ENCODE data around the gene HACD2.

- TF ChIP-seq, protein P1, sequence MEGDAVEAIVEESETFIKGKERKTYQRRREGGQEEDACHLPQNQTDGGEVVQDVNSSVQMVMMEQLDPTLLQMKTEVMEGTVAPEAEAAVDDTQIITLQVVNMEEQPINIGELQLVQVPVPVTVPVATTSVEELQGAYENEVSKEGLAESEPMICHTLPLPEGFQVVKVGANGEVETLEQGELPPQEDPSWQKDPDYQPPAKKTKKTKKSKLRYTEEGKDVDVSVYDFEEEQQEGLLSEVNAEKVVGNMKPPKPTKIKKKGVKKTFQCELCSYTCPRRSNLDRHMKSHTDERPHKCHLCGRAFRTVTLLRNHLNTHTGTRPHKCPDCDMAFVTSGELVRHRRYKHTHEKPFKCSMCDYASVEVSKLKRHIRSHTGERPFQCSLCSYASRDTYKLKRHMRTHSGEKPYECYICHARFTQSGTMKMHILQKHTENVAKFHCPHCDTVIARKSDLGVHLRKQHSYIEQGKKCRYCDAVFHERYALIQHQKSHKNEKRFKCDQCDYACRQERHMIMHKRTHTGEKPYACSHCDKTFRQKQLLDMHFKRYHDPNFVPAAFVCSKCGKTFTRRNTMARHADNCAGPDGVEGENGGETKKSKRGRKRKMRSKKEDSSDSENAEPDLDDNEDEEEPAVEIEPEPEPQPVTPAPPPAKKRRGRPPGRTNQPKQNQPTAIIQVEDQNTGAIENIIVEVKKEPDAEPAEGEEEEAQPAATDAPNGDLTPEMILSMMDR (IDR thresholded peaks at IDR 0.05; ENCODE audit: extremely low read depth in 1 of 2, insufficient read depth in 1 of 2, low read depth in 1 of 2, low read length in 2 of 2), result no peak
- TF ChIP-seq POLR2AphosphoS5 (IDR thresholded peaks at IDR 0.05; ENCODE audit: insufficient read depth, low read depth, low read length) (no peak), POLR2A (IDR thresholded peaks at IDR 0.05; ENCODE audit: low read depth, low read length) (no peak), JUN (IDR thresholded peaks at IDR 0.05; ENCODE audit: borderline replicate concordance, insufficient read depth, insufficient read length, low read depth) (no peak), EZH2 (IDR thresholded peaks at IDR 0.05; ENCODE audit: borderline replicate concordance, low read depth, low read length, severe bottlenecking) (no peak), MYC (IDR thresholded peaks at IDR 0.05; ENCODE audit: low read depth, low read length) (no peak), FOS (IDR thresholded peaks at IDR 0.05; ENCODE audit: borderline replicate concordance, insufficient read depth, low read length) (no peak)
- TF ChIP-seq, protein P2, sequence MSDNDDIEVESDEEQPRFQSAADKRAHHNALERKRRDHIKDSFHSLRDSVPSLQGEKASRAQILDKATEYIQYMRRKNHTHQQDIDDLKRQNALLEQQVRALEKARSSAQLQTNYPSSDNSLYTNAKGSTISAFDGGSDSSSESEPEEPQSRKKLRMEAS (IDR thresholded peaks at IDR 0.05; ENCODE audit: insufficient read depth, insufficient read length), result no peak
Observed at GRCh38 chr3:123624302-123624701, 39.4 kb upstream of the HACD2 start.

All from endothelial cell of umbilical vein (primary cell).